HepG2 (cell line): ENCODE measurements around the gene CACNA1G. TPM values are rescaled to one million over a fixed set of nuclear protein-coding genes. Genes with fewer than 3 reads are reported as not detected.

ENCODE experiments used
- ATAC-seq: fragments of 200-7000 bp; cut with Tn5 transposase; 3 replicates; pipeline ENCODE4 v1.9.1; 2020; ENCODE audit warnings: mild to moderate bottlenecking, moderate library complexity
- BruUV-seq: library from RNA; stranded (reverse); fragments of 400-500 nt; replicated peaks from 2 replicates; lab custom pipeline; 2021; lab: Mats Ljungman, UMichigan
- CTCF ChIA-PET: fragments of 300-600 bp; formaldehyde crosslinking; extraction: SDS; loops from one replicate; lab custom pipeline; 2021; ENCODE audit warnings: low total read pairs, inconsistent platforms, low intra/inter-chr PET ratio; lab: Yijun Ruan, JAX
- POLR2A ChIA-PET: fragments of 350-600 bp; sonication (Branson Sonifier 250); formaldehyde crosslinking; loops from one replicate; lab custom pipeline; 2020; ENCODE audit warnings: antibody characterized with exemption, inconsistent platforms; lab: Yijun Ruan, JAX
- DNase-seq: peaks from one replicate; pipeline ENCODE4 v3.0.0-alpha.2; 2015; ENCODE audit warnings: low spot score
- FAIRE-seq: peaks from 3 replicates; lab custom pipeline; 2011; peaks lifted over from hg19 to GRCh38; lab: Jason Lieb, UNC
- H2AFZ ChIP-seq: one replicate; pipeline ENCODE4 v1.6.1; 2011; ENCODE audit warnings: low read length, inconsistent platforms
- H3K27ac ChIP-seq: fragments of 300-600 bp; 3 replicates; pipeline ENCODE4 v1.8.0; 2011; ENCODE audit warnings: mixed run types, mild to moderate bottlenecking, mixed read lengths, low read length, inconsistent platforms; ENCODE audit not compliant: insufficient read depth; ENCODE audit errors: extremely low read length
- H3K27me3 ChIP-seq, 2 experiments: fragments of 200-600 bp in 1 of 2; 2 replicates in 1 of 2; 3 replicates in 1 of 2; pipeline versions ENCODE4 v1.6.0 to v1.8.0; 2011; ENCODE audit warnings: low read length in 2 of 2, mild to moderate bottlenecking in 2 of 2, moderate library complexity in 2 of 2, inconsistent platforms in 1 of 2; ENCODE audit not compliant: insufficient read depth in 2 of 2, control insufficient read depth in 1 of 2
- H3K36me3 ChIP-seq, 2 experiments: fragments of 200-600 bp in 1 of 2; replicated peaks in 1 of 2; 2 replicates in 1 of 2; 3 replicates in 1 of 2; pipeline versions ENCODE4 v1.5.1 to v1.8.0; 2011; ENCODE audit warnings: low read length in 2 of 2, inconsistent platforms in 1 of 2; ENCODE audit not compliant: insufficient read depth in 2 of 2, control insufficient read depth in 1 of 2
- H3K4me1 ChIP-seq: 2 replicates; pipeline ENCODE4 v1.5.1; 2012; ENCODE audit warnings: low read length, inconsistent platforms; ENCODE audit not compliant: insufficient read depth
- H3K4me2 ChIP-seq: 2 replicates; pipeline ENCODE4 v1.6.0; 2011; ENCODE audit warnings: low read depth, low read length, inconsistent platforms
- H3K4me3 ChIP-seq, 3 experiments: fragments of 200-600 bp in 1 of 3; sonication (generic), shearing (Covaris generic) in 1 of 3; replicated peaks in 1 of 3; 2 replicates each; pipeline ENCODE4 v1.5.1; 2011 to 2016; ENCODE audit warnings: low read length in 3 of 3, inconsistent platforms in 2 of 3, low read depth in 2 of 3, mild to moderate bottlenecking in 2 of 3, control low read depth in 1 of 3, mixed read lengths in 1 of 3; ENCODE audit not compliant: insufficient read depth in 1 of 3
- H3K79me2 ChIP-seq: one replicate; pipeline ENCODE4 v1.6.1; 2011; ENCODE audit warnings: low read length, inconsistent platforms; ENCODE audit not compliant: insufficient read depth
- H3K9ac ChIP-seq: 2 replicates; pipeline ENCODE4 v1.6.0; 2011; ENCODE audit warnings: mild to moderate bottlenecking, low read depth, low read length, inconsistent platforms; ENCODE audit not compliant: insufficient read depth
- H3K9me3 ChIP-seq: 2 replicates; pipeline ENCODE4 v1.5.1; 2012; ENCODE audit warnings: mild to moderate bottlenecking, low read length
- H4K20me1 ChIP-seq: 2 replicates; pipeline ENCODE4 v1.6.0; 2011; ENCODE audit warnings: inconsistent platforms, mild to moderate bottlenecking, low read length, moderate library complexity; ENCODE audit not compliant: insufficient read depth
- ARNTL ChIP-seq: sonication (generic); formaldehyde crosslinking; IDR thresholded peaks from 2 replicates; pipeline ENCODE4 v1.4.0; 2020; ENCODE audit warnings: mild to moderate bottlenecking, missing genetic modification reagents
- DZIP1 ChIP-seq: sonication (generic); formaldehyde crosslinking; IDR thresholded peaks from 2 replicates; pipeline ENCODE4 v1.5.0; 2020; ENCODE audit warnings: mild to moderate bottlenecking, missing genetic modification reagents
- FOXC1 ChIP-seq: sonication (generic); formaldehyde crosslinking; IDR thresholded peaks from 2 replicates; pipeline ENCODE4 v1.8.0; 2022; ENCODE audit warnings: mild to moderate bottlenecking, missing genetic modification reagents, borderline replicate concordance
- GATAD1 ChIP-seq: IDR thresholded peaks from 2 replicates; pipeline ENCODE4 v1.6.1; 2016; ENCODE audit warnings: missing genetic modification reagents, missing compliant biosample characterization
- KLF15 ChIP-seq: sonication (generic); formaldehyde crosslinking; IDR thresholded peaks from 2 replicates; pipeline ENCODE4 v1.8.1; 2023; ENCODE audit warnings: borderline replicate concordance, mild to moderate bottlenecking, inconsistent platforms, missing genetic modification reagents, mixed read lengths
- MLLT10 ChIP-seq: sonication (generic); formaldehyde crosslinking; IDR thresholded peaks from 2 replicates; pipeline ENCODE4 v1.4.0; 2020; ENCODE audit warnings: missing genetic modification reagents
- PCBP1 ChIP-seq: fragments of 200-400 bp; formaldehyde crosslinking; IDR thresholded peaks from 2 replicates; pipeline ENCODE4 v1.6.1; 2017; ENCODE audit warnings: mild to moderate bottlenecking, low read depth, low read length, borderline replicate concordance
- RCOR2 ChIP-seq: IDR thresholded peaks from 2 replicates; pipeline ENCODE4 v1.6.1; 2016; ENCODE audit warnings: missing biosample characterization, missing genetic modification reagents
- ZMYM3 ChIP-seq: sonication (generic); formaldehyde crosslinking; IDR thresholded peaks from 2 replicates; pipeline ENCODE4 v1.5.1; 2020; ENCODE audit warnings: mild to moderate bottlenecking, missing genetic modification reagents
- ZNF235 ChIP-seq: sonication (generic); formaldehyde crosslinking; IDR thresholded peaks from 2 replicates; pipeline ENCODE4 v1.8.1; 2023; ENCODE audit warnings: mild to moderate bottlenecking, missing genetic modification reagents, borderline replicate concordance
- ZNF496 ChIP-seq: sonication (generic); formaldehyde crosslinking; IDR thresholded peaks from 2 replicates; pipeline ENCODE4 v1.8.1; 2023; ENCODE audit warnings: mild to moderate bottlenecking, moderate library complexity, missing genetic modification reagents; ENCODE audit not compliant: insufficient replicate concordance
- ZNF576 ChIP-seq: sonication (generic); formaldehyde crosslinking; IDR thresholded peaks from 2 replicates; pipeline ENCODE4 v1.4.0; 2020; ENCODE audit warnings: mild to moderate bottlenecking, missing genetic modification reagents
- WGBS: methylation state at CpG from one replicate; pipeline ENCODE4 v1.1.6; 2017; ENCODE audit warnings: low lambda C conversion rate; 5-methylcytosine and 5-hydroxymethylcytosine counted together
- in situ Hi-C: cut with HindIII; loops from 2 replicates; pipeline ENCODE4 v1.10.0; 2017; ENCODE audit warnings: low pct_unique_long_range_greater_than_20kb; ENCODE audit not compliant: extremely low pct_ligation_motif_present
- intact Hi-C: fragments of 100-400 bp; cut with micrococcal nuclease; formaldehyde crosslinking; loops from one replicate; pipeline ENCODE4 v1.10.0; 2022; ENCODE audit not compliant: unreplicated experiment
- polyA plus RNA-seq, 8 experiments: library from polyadenylated mRNA; depleted of rRNA in 3 of 8; stranded (reverse) in 7 of 8; unstranded in 1 of 8; fragments of >200 nt; fragmentation: Illumina TruSeq in 4 of 8; extraction: Trizol in 4 of 8; gene quantifications; 2 replicates each; pipeline versions ENCODE4 v1.2.1 to v1.2.3, GENCODE V29; 2011 to 2016; ENCODE audit warnings: low read depth in 4 of 8, missing spikeins in 1 of 8, mixed read lengths in 1 of 8; ENCODE audit not compliant: insufficient read depth in 1 of 8
- total RNA-seq, 5 experiments: library from RNA; depleted of rRNA; stranded (reverse); fragments of >200 nt; fragmentation: Illumina TruSeq; extraction: Trizol; gene quantifications; 2 replicates each; pipeline ENCODE4 v1.2.3, GENCODE V29; 2016; ENCODE audit warnings: low read depth in 1 of 5
- TF ChIP-seq, protein P1 (sequence below): IDR thresholded peaks from 2 replicates; pipeline ENCODE4 v1.6.1; 2016; ENCODE audit warnings: mild to moderate bottlenecking
- TF ChIP-seq, protein P2 (sequence below): sonication (generic); formaldehyde crosslinking; conservative IDR thresholded peaks from 2 replicates; pipeline ENCODE4 v1.8.0; 2022; ENCODE audit warnings: low read depth, missing genetic modification reagents
- TF ChIP-seq, protein P3 (sequence below): sonication (generic); formaldehyde crosslinking; IDR thresholded peaks from 2 replicates; pipeline ENCODE4 v1.4.0; 2020; ENCODE audit warnings: missing genetic modification reagents

The CACNA1G gene
- total and polyA plus RNA-seq, 2 of the 13 experiments (the other 11 are each of a cell fraction or from before 2014, with no cell fraction given): 0.02 TPM; not detected in 1

DNA sequence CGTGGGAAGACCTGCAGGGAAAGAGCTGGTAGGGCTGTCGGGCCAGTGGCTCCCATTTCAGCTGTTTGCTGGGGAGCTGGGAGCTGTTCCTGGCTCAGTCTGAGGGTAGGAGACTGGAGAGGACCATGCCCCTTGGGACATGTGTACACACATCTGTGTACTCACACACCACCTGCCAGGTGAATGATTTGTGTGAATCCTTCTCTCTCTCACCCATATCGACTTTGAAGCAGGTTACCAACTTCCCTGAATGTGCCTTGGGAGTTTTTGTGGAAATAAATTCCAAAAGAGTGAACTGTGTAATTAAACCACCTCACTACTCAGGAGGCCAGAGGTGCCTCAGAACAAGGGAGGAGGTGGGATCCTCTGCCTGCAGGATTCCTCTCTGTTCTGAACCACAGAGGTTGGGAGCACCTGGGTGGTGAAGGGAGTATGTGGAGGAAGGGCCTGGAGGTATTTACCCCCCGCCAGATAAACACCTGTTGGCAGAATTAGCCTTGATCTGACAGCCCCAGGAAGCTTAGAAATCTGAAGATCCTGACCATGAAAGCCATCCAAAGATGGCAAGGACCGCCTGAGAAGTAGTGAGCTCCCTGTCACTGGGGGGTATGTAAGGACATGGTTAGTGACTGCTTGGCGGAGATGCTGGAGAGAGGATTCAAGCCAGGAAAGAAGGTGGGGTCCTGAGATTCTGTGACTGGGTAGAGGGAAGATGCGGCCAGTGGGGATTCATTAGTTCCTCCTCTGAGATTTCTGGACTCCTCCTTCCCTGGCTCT lies 77.5 kb downstream of the CACNA1G start:
- peaks cover 0 to 14% of the 10 kb centered on the region in 2 experiments; a peak in 2 of 5 replicates for H3K27me3 ChIP-seq
- WGBS: 67% methylated on average over 7 of the region's 7 CpGs
- intact Hi-C loops (no loop called here), in situ Hi-C loops (no loop called here)
- DNase-seq (no peak), ATAC-seq (no peak), FAIRE-seq (no peak)
- H3K79me2 ChIP-seq: peaks cover 9% of the 10 kb centered on the region
- H4K20me1 ChIP-seq: no peaks in the 10 kb centered on the region
- no peak overlapping the region for H2AFZ ChIP-seq
- ChIA-PET CTCF (no interaction called here), POLR2A (interaction anchor here (1.2 to 19.8 kb wide), 13 partner anchors 11 to 228 kb away, joined by 3 to 839 read pairs (median 5); partner anchors contain the start of genes ANKRD40, LUC7L3 and TOB1)
- H3K4me1 ChIP-seq: peaks cover 96% of the 10 kb centered on the region
- peak overlapping the region; percentile 65 for H3K4me2 ChIP-seq
- peak overlapping the region; percentile 73 for H3K27ac ChIP-seq
- BruUV-seq: no TSS peak
- H3K4me3 ChIP-seq: no peak overlapping the region
- no peaks in the 10 kb centered on the region for H3K9me3 ChIP-seq
- H3K9ac ChIP-seq: peak overlapping the region; percentile 19; the same call in 1 of the 2 replicates
- H3K36me3 ChIP-seq: 0 out of 5 replicates have a peak, but pooled peaks cover 0 to 4% of the 10 kb centered on the region in 2 experiments
- TF ChIP-seq FOXC1 (CRISPR knock-in tag): no peak
- TF ChIP-seq ZMYM3 (CRISPR knock-in tag): peak; percentile 73
- no peak for TF ChIP-seq MLLT10 (CRISPR knock-in tag)
- TF ChIP-seq RCOR2 (CRISPR knock-in tag): no peak
- TF ChIP-seq ZNF496 (CRISPR knock-in tag): no peak
- TF ChIP-seq ZNF235 (CRISPR knock-in tag): no peak
- TF ChIP-seq ARNTL (CRISPR knock-in tag): no peak
- TF ChIP-seq, protein P1, sequence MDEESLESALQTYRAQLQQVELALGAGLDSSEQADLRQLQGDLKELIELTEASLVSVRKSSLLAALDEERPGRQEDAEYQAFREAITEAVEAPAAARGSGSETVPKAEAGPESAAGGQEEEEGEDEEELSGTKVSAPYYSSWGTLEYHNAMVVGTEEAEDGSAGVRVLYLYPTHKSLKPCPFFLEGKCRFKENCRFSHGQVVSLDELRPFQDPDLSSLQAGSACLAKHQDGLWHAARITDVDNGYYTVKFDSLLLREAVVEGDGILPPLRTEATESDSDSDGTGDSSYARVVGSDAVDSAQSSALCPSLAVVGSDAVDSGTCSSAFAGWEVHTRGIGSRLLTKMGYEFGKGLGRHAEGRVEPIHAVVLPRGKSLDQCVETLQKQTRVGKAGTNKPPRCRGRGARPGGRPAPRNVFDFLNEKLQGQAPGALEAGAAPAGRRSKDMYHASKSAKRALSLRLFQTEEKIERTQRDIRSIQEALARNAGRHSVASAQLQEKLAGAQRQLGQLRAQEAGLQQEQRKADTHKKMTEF (CRISPR knock-in tag): no peak
- TF ChIP-seq KLF15 (CRISPR knock-in tag): no peak
- no peak for TF ChIP-seq DZIP1 (CRISPR knock-in tag)
- TF ChIP-seq GATAD1 (CRISPR knock-in tag): no peak
- TF ChIP-seq ZNF576 (CRISPR knock-in tag): no peak
- TF ChIP-seq, protein P2, sequence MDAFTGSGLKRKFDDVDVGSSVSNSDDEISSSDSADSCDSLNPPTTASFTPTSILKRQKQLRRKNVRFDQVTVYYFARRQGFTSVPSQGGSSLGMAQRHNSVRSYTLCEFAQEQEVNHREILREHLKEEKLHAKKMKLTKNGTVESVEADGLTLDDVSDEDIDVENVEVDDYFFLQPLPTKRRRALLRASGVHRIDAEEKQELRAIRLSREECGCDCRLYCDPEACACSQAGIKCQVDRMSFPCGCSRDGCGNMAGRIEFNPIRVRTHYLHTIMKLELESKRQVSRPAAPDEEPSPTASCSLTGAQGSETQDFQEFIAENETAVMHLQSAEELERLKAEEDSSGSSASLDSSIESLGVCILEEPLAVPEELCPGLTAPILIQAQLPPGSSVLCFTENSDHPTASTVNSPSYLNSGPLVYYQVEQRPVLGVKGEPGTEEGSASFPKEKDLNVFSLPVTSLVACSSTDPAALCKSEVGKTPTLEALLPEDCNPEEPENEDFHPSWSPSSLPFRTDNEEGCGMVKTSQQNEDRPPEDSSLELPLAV: no peak
- TF ChIP-seq PCBP1: no peak
- TF ChIP-seq, protein P3, sequence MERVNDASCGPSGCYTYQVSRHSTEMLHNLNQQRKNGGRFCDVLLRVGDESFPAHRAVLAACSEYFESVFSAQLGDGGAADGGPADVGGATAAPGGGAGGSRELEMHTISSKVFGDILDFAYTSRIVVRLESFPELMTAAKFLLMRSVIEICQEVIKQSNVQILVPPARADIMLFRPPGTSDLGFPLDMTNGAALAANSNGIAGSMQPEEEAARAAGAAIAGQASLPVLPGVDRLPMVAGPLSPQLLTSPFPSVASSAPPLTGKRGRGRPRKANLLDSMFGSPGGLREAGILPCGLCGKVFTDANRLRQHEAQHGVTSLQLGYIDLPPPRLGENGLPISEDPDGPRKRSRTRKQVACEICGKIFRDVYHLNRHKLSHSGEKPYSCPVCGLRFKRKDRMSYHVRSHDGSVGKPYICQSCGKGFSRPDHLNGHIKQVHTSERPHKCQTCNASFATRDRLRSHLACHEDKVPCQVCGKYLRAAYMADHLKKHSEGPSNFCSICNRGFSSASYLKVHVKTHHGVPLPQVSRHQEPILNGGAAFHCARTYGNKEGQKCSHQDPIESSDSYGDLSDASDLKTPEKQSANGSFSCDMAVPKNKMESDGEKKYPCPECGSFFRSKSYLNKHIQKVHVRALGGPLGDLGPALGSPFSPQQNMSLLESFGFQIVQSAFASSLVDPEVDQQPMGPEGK (CRISPR knock-in tag): peak; percentile 30; the same call in 1 of the 2 replicates
